ENCODE results near the gene TTC28. TPM values are rescaled to one million over a fixed set of nuclear protein-coding genes. Genes with fewer than 3 reads are reported as not detected.

TTC28 gene
- total RNA-seq, 1 donor from 2014 or later = 17.0 TPM

DNA sequence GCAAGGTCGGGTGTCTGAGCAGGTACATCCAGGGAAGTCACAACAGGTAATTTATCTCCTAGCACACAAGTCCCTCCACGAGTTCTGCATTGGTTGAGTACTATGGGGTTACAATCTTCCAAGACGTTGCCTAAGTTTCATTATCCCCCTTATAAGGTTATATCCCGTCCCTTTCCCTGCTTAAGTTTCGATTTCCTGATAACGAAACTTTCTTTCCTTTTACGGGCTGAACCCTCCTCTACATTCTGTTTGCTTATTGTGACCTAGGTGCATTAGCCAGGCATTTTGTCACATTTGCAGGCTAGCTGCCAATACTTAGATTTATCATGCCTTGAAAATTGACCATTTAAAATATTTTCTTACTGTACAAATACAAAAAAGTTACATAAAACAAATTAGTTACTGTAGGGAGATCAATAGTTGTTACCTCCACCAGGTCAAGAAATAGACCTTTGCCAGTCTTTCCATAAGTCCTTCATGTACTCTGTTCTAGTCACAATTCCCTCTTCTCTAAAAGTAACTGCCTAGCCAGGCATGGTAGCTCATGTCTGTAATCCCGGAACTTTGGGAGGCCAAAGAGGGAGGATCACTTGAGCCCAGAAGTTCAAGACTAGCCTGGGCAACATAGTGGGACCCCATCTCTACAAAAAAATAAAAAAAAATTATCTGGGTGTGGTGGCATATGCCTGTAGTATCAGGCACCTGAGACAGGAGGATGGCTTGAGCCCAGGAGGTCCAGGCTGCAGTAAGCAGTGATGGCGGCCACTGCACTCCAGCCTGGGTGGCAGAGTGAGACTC is 746.3 kb downstream of the TTC28 start:
- intact Hi-C loops (cut with micrococcal nuclease) = no loop called here
- ATAC-seq (no peak), DNase-seq (no peak)

DNA sequence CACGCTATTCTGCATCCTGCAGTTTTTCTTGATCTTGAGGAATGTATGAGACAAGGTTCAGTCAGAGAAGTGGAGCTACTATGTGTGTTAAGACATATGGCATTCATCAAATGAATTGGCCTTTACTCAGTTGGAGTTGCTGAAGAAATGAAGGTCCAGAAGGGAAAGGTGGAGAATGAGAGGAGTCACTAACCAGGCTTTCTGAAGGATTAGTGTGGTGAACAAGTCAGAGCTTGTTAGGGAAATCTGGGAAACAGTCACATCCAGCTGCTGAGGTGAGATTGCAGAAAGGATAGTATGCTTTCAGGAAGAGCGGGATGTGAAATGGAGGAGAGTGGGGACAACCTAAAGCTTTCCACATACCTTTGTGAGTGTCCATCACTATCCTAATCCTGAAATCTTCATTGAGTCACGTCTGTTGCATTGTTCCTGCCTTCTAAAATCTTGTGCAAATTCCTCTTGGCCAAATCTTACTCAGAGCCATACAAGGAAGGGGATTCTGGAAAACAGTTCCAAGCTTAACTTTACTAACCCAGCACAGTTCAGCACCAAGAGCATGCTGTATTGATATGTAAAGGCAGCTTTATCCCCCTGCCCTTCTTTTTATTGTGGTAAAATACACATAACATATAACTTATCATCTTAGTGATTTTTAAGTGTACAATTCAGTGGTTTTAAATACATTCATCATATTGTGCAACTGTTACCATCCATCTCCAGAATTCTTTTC is 749.1 kb downstream of the TTC28 start:
- DNase-seq (no peak), ATAC-seq (no peak)
- intact Hi-C loops (cut with micrococcal nuclease) = no loop called here

Small RNA genes within 50 kb of the gene (microRNA-seq; reads per million reads assigned to microRNA genes)
- gene MIR5739 (ENCODE audit: borderline number of aligned reads) = not detected

Other genes starting within 250 kb of the TTC28 start
- gene CHEK2, start 62.0 kb upstream of the TTC28 start, total RNA-seq = 1.3 TPM
- gene HSCB, start 62.2 kb upstream of the TTC28 start, total RNA-seq = 11.1 TPM
- 13.2 TPM for gene CCDC117, start 92.9 kb upstream of the TTC28 start, total RNA-seq
- gene XBP1, start 120.7 kb upstream of the TTC28 start, total RNA-seq = 73.7 TPM
- 6.9 TPM for gene ZNRF3, start 203.7 kb upstream of the TTC28 start, total RNA-seq